Tongue (tissue), 2 donors: ENCODE results near the gene MICU1. TPM values are rescaled to one million over a fixed set of nuclear protein-coding genes. Genes with fewer than 3 reads are reported as not detected.

Experiments
- DNase-seq: peaks from one replicate; pipeline ENCODE4 v3.0.0-alpha.2; 2015
- total RNA-seq: library from RNA; depleted of rRNA; stranded (reverse); fragments of >200 nt; gene quantifications from one replicate; pipeline ENCODE4 v1.2.3, GENCODE V29; 2014

Gene MICU1
- total RNA-seq, 1 donor from 2014 or later: 87.9 TPM

- no peak for DNase-seq
Observed at GRCh38 chr10:72342911-72343310, 283.0 kb downstream of the MICU1 start.

- peak; percentile 69 for DNase-seq
Observed at GRCh38 chr10:72340510-72341261, 285.2 kb downstream of the MICU1 start.

GRCh38 chr10:72338180-72338579 lies 287.7 kb downstream of the MICU1 start:
- no peak for DNase-seq

- DNase-seq: no peak
Observed at GRCh38 chr10:72337722-72338121, 288.2 kb downstream of the MICU1 start.

GRCh38 chr10:72337039-72337629 lies 288.7 kb downstream of the MICU1 start:
- DNase-seq: peak; percentile 90

- no peak for DNase-seq
Observed at GRCh38 chr10:72336259-72337038, 289.4 kb downstream of the MICU1 start.

GRCh38 chr10:72335394-72336258 lies 290.3 kb downstream of the MICU1 start:
- DNase-seq: peak; percentile 70

GRCh38 chr10:72334825-72335393 lies 291.0 kb downstream of the MICU1 start:
- peak; percentile 71 for DNase-seq

GRCh38 chr10:72334196-72334824 lies 291.6 kb downstream of the MICU1 start:
- peak; percentile 83 for DNase-seq

GRCh38 chr10:72333112-72334015 lies 292.5 kb downstream of the MICU1 start:
- DNase-seq: no peak

- no peak for DNase-seq
Observed at GRCh38 chr10:72332423-72333111, 293.3 kb downstream of the MICU1 start.

- peak; percentile 94 for DNase-seq
Observed at GRCh38 chr10:72331575-72332422, 294.1 kb downstream of the MICU1 start.

- DNase-seq: no peak
Observed at GRCh38 chr10:72330069-72330426, 295.8 kb downstream of the MICU1 start.

- no peak for DNase-seq
Observed at GRCh38 chr10:72329290-72330068, 296.4 kb downstream of the MICU1 start.

- DNase-seq: no peak
Observed at GRCh38 chr10:72328829-72329204, 297.1 kb downstream of the MICU1 start.

- DNase-seq: peak; percentile 87
Observed at GRCh38 chr10:72328045-72328828, 297.6 kb downstream of the MICU1 start.
